Thoracic aorta (tissue), 2 donors: ENCODE data around the gene NEK8. TPM values are rescaled to one million over a fixed set of nuclear protein-coding genes. Genes with fewer than 3 reads are reported as not detected.

Experiments
- ATAC-seq: fragments of 150-250 bp; one replicate; pipeline ENCODE4 v1.8.0; 2017; ENCODE audit warnings: low read depth; ENCODE audit not compliant: insufficient number of reproducible peaks, low FRiP score
- DNase-seq: peaks from one replicate; pipeline ENCODE4 v3.0.0-alpha.2; 2020; ENCODE audit warnings: low spot score
- H3K27ac ChIP-seq, 2 donors: fragments of 200-600 bp; sonication (generic); 1 replicate in 1 of 2; 2 replicates in 1 of 2; pipeline ENCODE4 v1.5.1; 2016; ENCODE audit warnings: mild to moderate bottlenecking in 2 of 2, moderate library complexity in 2 of 2
- H3K27me3 ChIP-seq: fragments of 200-600 bp; sonication (generic); replicated peaks from 2 replicates; pipeline ENCODE4 v1.6.0; 2016; ENCODE audit warnings: mild to moderate bottlenecking; ENCODE audit not compliant: insufficient read depth
- H3K36me3 ChIP-seq: fragments of 200-600 bp; sonication (generic); one replicate; pipeline ENCODE4 v1.5.1; 2016
- H3K4me1 ChIP-seq, 2 donors: fragments of 200-600 bp; sonication (generic); 1 replicate in 1 of 2; 2 replicates in 1 of 2; pipeline versions ENCODE4 v1.5.1 to v1.6.0; 2016; ENCODE audit warnings: low read depth in 2 of 2, mild to moderate bottlenecking in 1 of 2; ENCODE audit not compliant: control insufficient read depth in 1 of 2
- H3K4me3 ChIP-seq: fragments of 200-600 bp; sonication (generic); 2 replicates; pipeline ENCODE4 v1.5.1; 2016; ENCODE audit warnings: mild to moderate bottlenecking
- H3K9me3 ChIP-seq: fragments of 200-600 bp; sonication (generic); 2 replicates; pipeline ENCODE4 v1.5.1; 2016
- CTCF ChIP-seq: fragments of 200-600 bp; sonication (generic); IDR thresholded peaks from one replicate; pipeline ENCODE4 v1.5.1; 2019; ENCODE audit warnings: antibody characterized with exemption
- total RNA-seq, 2 donors: library from RNA; depleted of rRNA; stranded (reverse); fragments of >200 nt; gene quantifications; one replicate each; pipeline versions ENCODE4 v1.1.0 to v1.2.3, GENCODE V29; 2016

NEK8 gene
- total RNA-seq, 2 donors from 2014 or later = 1.5 to 2.2 TPM

- no peak overlapping the region for H3K27ac ChIP-seq
- no peak for DNase-seq
Observed at GRCh38 chr17:28724500-28725165, 4.0 kb upstream of the NEK8 start.

GRCh38 chr17:28725166-28725659, 3.4 kb upstream of the NEK8 start:
- no peak for TF ChIP-seq CTCF
- Histone ChIP-seq H3K4me1 (peaks cover 34 to 48% of the 10 kb centered on the region in 2 donors), H3K4me3 (peak overlapping the region; percentile 74)

More at GRCh38 chr17:28724500-28725165, 4.0 kb upstream of the NEK8 start:
- peaks cover 34 to 48% of the 10 kb centered on the region in 2 donors for H3K4me1 ChIP-seq
- H3K4me3 ChIP-seq = no peak overlapping the region
- H3K9me3 ChIP-seq = no peaks in the 10 kb centered on the region
- H3K27me3 ChIP-seq = no peaks in the 10 kb centered on the region
- ATAC-seq = no peak
- TF ChIP-seq CTCF = no peak
- peaks cover 29% of the 10 kb centered on the region for H3K36me3 ChIP-seq

DNA sequence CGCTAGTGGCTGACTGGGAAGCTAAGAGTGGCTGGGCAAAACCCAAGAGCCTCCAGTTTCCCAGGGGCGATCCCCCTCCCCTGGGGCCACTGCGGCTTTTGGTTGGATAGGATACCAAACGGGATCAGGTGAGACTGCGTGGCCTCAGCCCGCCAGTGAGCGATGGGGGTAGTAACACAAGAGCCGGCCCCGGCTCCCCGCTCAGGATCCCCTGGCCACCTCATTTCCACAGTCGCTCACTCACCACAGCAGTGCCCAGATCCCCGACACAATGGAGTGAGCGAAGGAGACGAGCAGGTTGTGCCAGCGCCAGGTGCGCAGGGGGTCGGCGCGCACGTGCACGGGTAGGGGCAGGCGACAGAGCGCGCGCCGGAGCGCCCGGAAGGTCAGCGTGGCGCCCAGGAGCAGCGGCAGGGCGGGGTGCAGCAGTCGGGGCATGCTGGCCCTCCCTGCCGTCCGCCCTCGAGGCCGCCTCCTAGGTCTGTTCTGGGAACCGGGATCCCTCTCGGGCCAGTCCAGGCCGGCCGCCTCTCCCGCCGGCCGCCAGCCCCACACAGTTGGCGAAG, 2.8 kb upstream of the NEK8 start:
- peak overlapping the region; percentile 58 for H3K27ac ChIP-seq
- no peak for DNase-seq
- H3K36me3 ChIP-seq = peaks cover 29% of the 10 kb centered on the region
- H3K9me3 ChIP-seq = no peaks in the 10 kb centered on the region
- no peak for ATAC-seq
- H3K4me3 ChIP-seq = peak overlapping the region; percentile 74
- peaks cover 30 to 43% of the 10 kb centered on the region in 2 donors for H3K4me1 ChIP-seq
- no peak for TF ChIP-seq CTCF
- no peaks in the 10 kb centered on the region for H3K27me3 ChIP-seq

More at GRCh38 chr17:28725166-28725659, 3.4 kb upstream of the NEK8 start:
- DNase-seq (no peak), ATAC-seq (no peak)
- no peaks in the 10 kb centered on the region for H3K9me3 ChIP-seq
- H3K27ac ChIP-seq = peak overlapping the region; percentile 58
- H3K36me3 ChIP-seq = peaks cover 29% of the 10 kb centered on the region
- no peaks in the 10 kb centered on the region for H3K27me3 ChIP-seq

DNA sequence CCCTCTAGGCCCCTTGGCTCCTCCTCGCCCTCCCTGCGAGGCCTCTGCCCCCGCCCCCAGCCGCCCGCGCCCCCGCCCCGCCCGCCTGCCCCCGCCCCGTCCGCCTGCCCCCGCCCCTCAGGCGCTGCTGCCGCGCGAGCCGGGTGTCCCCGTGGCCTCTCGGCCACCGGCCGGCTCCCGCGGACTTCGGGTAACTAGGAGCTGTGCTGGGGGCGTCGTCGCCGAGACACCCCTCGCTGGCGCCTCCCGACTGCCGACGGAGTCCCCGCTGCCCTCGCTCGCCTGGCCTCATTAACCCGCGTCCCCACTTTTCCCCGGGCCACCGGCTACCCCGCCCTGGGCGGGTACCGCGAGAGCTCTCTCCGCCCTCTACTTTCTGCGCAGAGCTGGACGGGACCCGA, 2.4 kb upstream of the NEK8 start, which contains the start of gene TLCD1:
Gene TLCD1, minus strand, starts transcription at position 8 of the 401 bp plus-strand sequence. CDS start 136 bp downstream, outside the sequence.
- ATAC-seq = peak; percentile 23
- no peaks in the 10 kb centered on the region for H3K9me3 ChIP-seq
- H3K36me3 ChIP-seq = peaks cover 29% of the 10 kb centered on the region
- peak within 1 kb of the TSS; percentile 74 for H3K4me3 ChIP-seq
- no peaks in the 10 kb centered on the region for H3K27me3 ChIP-seq
- peak within 1 kb of the TSS; percentile 58 to 93 for H3K27ac ChIP-seq
- DNase-seq = no peak
- TF ChIP-seq CTCF = no peak
- H3K4me1 ChIP-seq = peaks cover 25 to 38% of the 10 kb centered on the region in 2 donors
